ENCODE data around the gene PDS5B. TPM values are rescaled to one million over a fixed set of nuclear protein-coding genes. Genes with fewer than 3 reads are reported as not detected.

Gene PDS5B
- total RNA-seq, 1 experiment from 2014 or later: 26.5 TPM

DNA sequence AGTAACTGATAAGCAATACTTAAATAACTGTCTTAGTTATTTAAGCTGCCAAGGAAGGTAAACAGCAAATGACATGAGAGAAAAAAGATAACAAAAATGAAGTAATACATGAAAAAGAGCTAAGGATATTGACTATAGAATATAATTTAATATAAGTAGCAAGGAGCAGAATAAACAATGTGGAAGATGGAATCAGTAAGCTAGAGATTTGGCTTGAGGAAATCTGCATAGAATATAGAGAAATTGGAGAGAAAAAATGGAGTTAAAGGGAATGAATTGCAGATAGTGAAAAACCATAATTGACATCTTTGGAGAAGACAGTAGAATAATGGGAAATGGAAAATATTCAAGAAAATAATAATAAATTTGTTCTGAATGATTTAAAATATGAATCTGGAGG, 127.1 kb downstream of the PDS5B start:
- ChIA-PET RAD21 (ENCODE audit: low non-redundant PET in 1 of 2, low total read pairs in 2 of 2, uncharacterized antibody in 2 of 2, unreplicated experiment in 2 of 2) (no interaction called here), POLR2A (no interaction called here), CTCF (no interaction called here)
- H3K36me3 ChIP-seq (ENCODE audit: control insufficient read depth in 1 of 2, insufficient read depth in 2 of 2, low read length in 2 of 2): peaks cover 6 to 27% of the 10 kb centered on the region in 2 experiments
- no TSS peak for BruUV-seq (replicated peaks)
- H2AFZ ChIP-seq (ENCODE audit: low read depth, low read length, poor library complexity, severe bottlenecking): no peak overlapping the region
- no peaks in the 10 kb centered on the region for H3K4me1 ChIP-seq (ENCODE audit: control insufficient read depth in 1 of 2, insufficient read depth in 2 of 2, low read length in 2 of 2)
- H4K20me1 ChIP-seq (ENCODE audit: insufficient read depth): no peaks in the 10 kb centered on the region
- 0 out of 4 replicates have a peak, but pooled peaks cover 0 to 8% of the 10 kb centered on the region in 2 experiments for H3K9me3 ChIP-seq (ENCODE audit: control insufficient read depth in 1 of 2, insufficient read depth in 1 of 2, low read depth in 1 of 2, low read length in 2 of 2)
- H3K79me2 ChIP-seq (ENCODE audit: insufficient read depth, low read length): no peaks in the 10 kb centered on the region; the same call in 1 of the 2 replicates
- no peak overlapping the region for H3K27ac ChIP-seq (ENCODE audit: low read depth, low read length)
- H3K27me3 ChIP-seq (ENCODE audit: insufficient read depth, low read length): no peaks in the 10 kb centered on the region
- intact Hi-C loops (cut with micrococcal nuclease): no loop called here
- H3K9ac ChIP-seq (ENCODE audit: low read length): no peak overlapping the region
- DNase-seq (ENCODE audit: low read depth, low spot score) (no peak), ATAC-seq (no peak)
- no peak overlapping the region for H3K4me3 ChIP-seq (replicated peaks in 1 of 2; ENCODE audit: low read depth in 1 of 2, low read length in 2 of 2)
- TF ChIP-seq POLR2AphosphoS5 (IDR thresholded peaks at IDR 0.05; ENCODE audit: low read depth, low read length) (no peak), YY1 (IDR thresholded peaks at IDR 0.05; ENCODE audit: extremely low read depth, insufficient replicate concordance, low read depth, low read length) (no peak), CEBPB (IDR thresholded peaks at IDR 0.05; ENCODE audit: low read depth) (no peak), SP1 (IDR thresholded peaks at IDR 0.05; ENCODE audit: low read depth) (no peak), SIN3A (IDR thresholded peaks at IDR 0.05; ENCODE audit: low read depth) (no peak), ELF1 (IDR thresholded peaks at IDR 0.05; ENCODE audit: borderline replicate concordance, low read depth) (no peak), ZFX (IDR thresholded peaks at IDR 0.05) (no peak), TCF7L2 (IDR thresholded peaks at IDR 0.05; ENCODE audit: borderline replicate concordance, extremely low read depth, insufficient read depth, insufficient read length) (no peak), FOSL1 (IDR thresholded peaks at IDR 0.05; ENCODE audit: low read depth) (no peak), EZH2phosphoT487 (IDR thresholded peaks at IDR 0.05; ENCODE audit: borderline replicate concordance) (no peak), EZH2 (IDR thresholded peaks at IDR 0.05) (no peak), RAD21 (IDR thresholded peaks at IDR 0.05; ENCODE audit: low read depth) (no peak)
- TF ChIP-seq, protein P1, sequence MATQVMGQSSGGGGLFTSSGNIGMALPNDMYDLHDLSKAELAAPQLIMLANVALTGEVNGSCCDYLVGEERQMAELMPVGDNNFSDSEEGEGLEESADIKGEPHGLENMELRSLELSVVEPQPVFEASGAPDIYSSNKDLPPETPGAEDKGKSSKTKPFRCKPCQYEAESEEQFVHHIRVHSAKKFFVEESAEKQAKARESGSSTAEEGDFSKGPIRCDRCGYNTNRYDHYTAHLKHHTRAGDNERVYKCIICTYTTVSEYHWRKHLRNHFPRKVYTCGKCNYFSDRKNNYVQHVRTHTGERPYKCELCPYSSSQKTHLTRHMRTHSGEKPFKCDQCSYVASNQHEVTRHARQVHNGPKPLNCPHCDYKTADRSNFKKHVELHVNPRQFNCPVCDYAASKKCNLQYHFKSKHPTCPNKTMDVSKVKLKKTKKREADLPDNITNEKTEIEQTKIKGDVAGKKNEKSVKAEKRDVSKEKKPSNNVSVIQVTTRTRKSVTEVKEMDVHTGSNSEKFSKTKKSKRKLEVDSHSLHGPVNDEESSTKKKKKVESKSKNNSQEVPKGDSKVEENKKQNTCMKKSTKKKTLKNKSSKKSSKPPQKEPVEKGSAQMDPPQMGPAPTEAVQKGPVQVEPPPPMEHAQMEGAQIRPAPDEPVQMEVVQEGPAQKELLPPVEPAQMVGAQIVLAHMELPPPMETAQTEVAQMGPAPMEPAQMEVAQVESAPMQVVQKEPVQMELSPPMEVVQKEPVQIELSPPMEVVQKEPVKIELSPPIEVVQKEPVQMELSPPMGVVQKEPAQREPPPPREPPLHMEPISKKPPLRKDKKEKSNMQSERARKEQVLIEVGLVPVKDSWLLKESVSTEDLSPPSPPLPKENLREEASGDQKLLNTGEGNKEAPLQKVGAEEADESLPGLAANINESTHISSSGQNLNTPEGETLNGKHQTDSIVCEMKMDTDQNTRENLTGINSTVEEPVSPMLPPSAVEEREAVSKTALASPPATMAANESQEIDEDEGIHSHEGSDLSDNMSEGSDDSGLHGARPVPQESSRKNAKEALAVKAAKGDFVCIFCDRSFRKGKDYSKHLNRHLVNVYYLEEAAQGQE (IDR thresholded peaks at IDR 0.05; ENCODE audit: low read depth): no peak
- TF ChIP-seq, protein P2, sequence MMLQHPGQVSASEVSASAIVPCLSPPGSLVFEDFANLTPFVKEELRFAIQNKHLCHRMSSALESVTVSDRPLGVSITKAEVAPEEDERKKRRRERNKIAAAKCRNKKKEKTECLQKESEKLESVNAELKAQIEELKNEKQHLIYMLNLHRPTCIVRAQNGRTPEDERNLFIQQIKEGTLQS (IDR thresholded peaks at IDR 0.05): no peak
- TF ChIP-seq, protein P3, sequence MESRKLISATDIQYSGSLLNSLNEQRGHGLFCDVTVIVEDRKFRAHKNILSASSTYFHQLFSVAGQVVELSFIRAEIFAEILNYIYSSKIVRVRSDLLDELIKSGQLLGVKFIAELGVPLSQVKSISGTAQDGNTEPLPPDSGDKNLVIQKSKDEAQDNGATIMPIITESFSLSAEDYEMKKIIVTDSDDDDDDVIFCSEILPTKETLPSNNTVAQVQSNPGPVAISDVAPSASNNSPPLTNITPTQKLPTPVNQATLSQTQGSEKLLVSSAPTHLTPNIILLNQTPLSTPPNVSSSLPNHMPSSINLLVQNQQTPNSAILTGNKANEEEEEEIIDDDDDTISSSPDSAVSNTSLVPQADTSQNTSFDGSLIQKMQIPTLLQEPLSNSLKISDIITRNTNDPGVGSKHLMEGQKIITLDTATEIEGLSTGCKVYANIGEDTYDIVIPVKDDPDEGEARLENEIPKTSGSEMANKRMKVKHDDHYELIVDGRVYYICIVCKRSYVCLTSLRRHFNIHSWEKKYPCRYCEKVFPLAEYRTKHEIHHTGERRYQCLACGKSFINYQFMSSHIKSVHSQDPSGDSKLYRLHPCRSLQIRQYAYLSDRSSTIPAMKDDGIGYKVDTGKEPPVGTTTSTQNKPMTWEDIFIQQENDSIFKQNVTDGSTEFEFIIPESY (IDR thresholded peaks at IDR 0.05; ENCODE audit: extremely low read depth, insufficient replicate concordance, low read length): no peak
- TF ChIP-seq, protein P4, sequence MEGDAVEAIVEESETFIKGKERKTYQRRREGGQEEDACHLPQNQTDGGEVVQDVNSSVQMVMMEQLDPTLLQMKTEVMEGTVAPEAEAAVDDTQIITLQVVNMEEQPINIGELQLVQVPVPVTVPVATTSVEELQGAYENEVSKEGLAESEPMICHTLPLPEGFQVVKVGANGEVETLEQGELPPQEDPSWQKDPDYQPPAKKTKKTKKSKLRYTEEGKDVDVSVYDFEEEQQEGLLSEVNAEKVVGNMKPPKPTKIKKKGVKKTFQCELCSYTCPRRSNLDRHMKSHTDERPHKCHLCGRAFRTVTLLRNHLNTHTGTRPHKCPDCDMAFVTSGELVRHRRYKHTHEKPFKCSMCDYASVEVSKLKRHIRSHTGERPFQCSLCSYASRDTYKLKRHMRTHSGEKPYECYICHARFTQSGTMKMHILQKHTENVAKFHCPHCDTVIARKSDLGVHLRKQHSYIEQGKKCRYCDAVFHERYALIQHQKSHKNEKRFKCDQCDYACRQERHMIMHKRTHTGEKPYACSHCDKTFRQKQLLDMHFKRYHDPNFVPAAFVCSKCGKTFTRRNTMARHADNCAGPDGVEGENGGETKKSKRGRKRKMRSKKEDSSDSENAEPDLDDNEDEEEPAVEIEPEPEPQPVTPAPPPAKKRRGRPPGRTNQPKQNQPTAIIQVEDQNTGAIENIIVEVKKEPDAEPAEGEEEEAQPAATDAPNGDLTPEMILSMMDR (IDR thresholded peaks at IDR 0.05 in 2 of 3, conservative IDR thresholded peaks at IDR 0.05 in 1 of 3; ENCODE audit: borderline replicate concordance in 1 of 3, insufficient read depth in 1 of 3, low read depth in 2 of 3, low read length in 2 of 3): no peak
- TF ChIP-seq, protein P5, sequence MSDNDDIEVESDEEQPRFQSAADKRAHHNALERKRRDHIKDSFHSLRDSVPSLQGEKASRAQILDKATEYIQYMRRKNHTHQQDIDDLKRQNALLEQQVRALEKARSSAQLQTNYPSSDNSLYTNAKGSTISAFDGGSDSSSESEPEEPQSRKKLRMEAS (IDR thresholded peaks at IDR 0.05): no peak
- H3K9me2 ChIP-seq (ENCODE audit: insufficient read depth): no peaks in the 10 kb centered on the region; the same call in 1 of the 2 replicates
- no peak overlapping the region for H3K4me2 ChIP-seq (ENCODE audit: low read length)

Measured in HCT116 (cell line).